ENCODE measurements around the gene CASK.

The CASK gene

GRCh38 chrX:41528784-41529183, 394.6 kb downstream of the CASK start:
- DNase-seq (ENCODE audit: extremely low read depth, low read depth): no peak
- no peak for TF ChIP-seq CTCF (IDR thresholded peaks at IDR 0.05; ENCODE audit: low read depth, low read length)

- DNase-seq (ENCODE audit: extremely low read depth, low read depth): no peak
- TF ChIP-seq CTCF (IDR thresholded peaks at IDR 0.05; ENCODE audit: low read depth, low read length): no peak
Observed at GRCh38 chrX:41526925-41527324, 396.4 kb downstream of the CASK start.

GRCh38 chrX:41526271-41526670, 397.1 kb downstream of the CASK start:
- DNase-seq (ENCODE audit: extremely low read depth, low read depth): no peak

GRCh38 chrX:41522671-41523070, 400.7 kb downstream of the CASK start:
- DNase-seq (ENCODE audit: extremely low read depth, low read depth): no peak
- TF ChIP-seq CTCF (IDR thresholded peaks at IDR 0.05; ENCODE audit: low read depth, low read length): no peak

More at GRCh38 chrX:41526271-41526670, 397.1 kb downstream of the CASK start:
- no peak for TF ChIP-seq CTCF (IDR thresholded peaks at IDR 0.05; ENCODE audit: low read depth, low read length)

GRCh38 chrX:41522081-41522480, 401.3 kb downstream of the CASK start:
- no peak for TF ChIP-seq CTCF (IDR thresholded peaks at IDR 0.05; ENCODE audit: low read depth, low read length)
- no peak for DNase-seq (ENCODE audit: extremely low read depth, low read depth)

GRCh38 chrX:41519468-41519867, 403.9 kb downstream of the CASK start:
- no peak for TF ChIP-seq CTCF (IDR thresholded peaks at IDR 0.05; ENCODE audit: low read depth, low read length)

GRCh38 chrX:41518841-41519220, 404.5 kb downstream of the CASK start:
- TF ChIP-seq CTCF (IDR thresholded peaks at IDR 0.05; ENCODE audit: low read depth, low read length): no peak
- no peak for DNase-seq (ENCODE audit: extremely low read depth, low read depth)

More at GRCh38 chrX:41519468-41519867, 403.9 kb downstream of the CASK start:
- no peak for DNase-seq (ENCODE audit: extremely low read depth, low read depth)

All from AG09319 (cell line).